Keratinocyte (primary cell): ENCODE measurements around the gene PLEKHD1. TPM values are rescaled to one million over a fixed set of nuclear protein-coding genes. Genes with fewer than 3 reads are reported as not detected.

Experiments used
- DNase-seq: peaks from one replicate; pipeline ENCODE4 v3.0.0-alpha.2; 2011; ENCODE audit warnings: low read depth, missing footprints, low spot score
- FAIRE-seq: peaks from 2 replicates; lab custom pipeline; 2011; peaks lifted over from hg19 to GRCh38; lab: Jason Lieb, UNC
- H2AFZ ChIP-seq: 2 replicates; pipeline ENCODE4 v1.6.0; 2012; ENCODE audit warnings: low read length, control low read depth, inconsistent platforms; ENCODE audit not compliant: control insufficient read depth
- H3K27ac ChIP-seq: 2 replicates; pipeline ENCODE4 v1.5.1; 2011; ENCODE audit warnings: low read length; ENCODE audit not compliant: control insufficient read depth, insufficient read depth
- H3K27me3 ChIP-seq: 3 replicates; pipeline ENCODE4 v1.6.0; 2011; ENCODE audit warnings: low read length; ENCODE audit not compliant: control insufficient read depth, insufficient read depth; ENCODE audit errors: extremely low read depth
- H3K36me3 ChIP-seq, 2 experiments: 2 replicates in 1 of 2; 3 replicates in 1 of 2; pipeline ENCODE4 v1.5.1; 2011; ENCODE audit warnings: low read length in 2 of 2, mild to moderate bottlenecking in 1 of 2; ENCODE audit not compliant: control insufficient read depth in 2 of 2, insufficient read depth in 2 of 2; ENCODE audit errors: extremely low read depth in 1 of 2
- H3K4me1 ChIP-seq: 3 replicates; pipeline ENCODE4 v1.5.1; 2011; ENCODE audit warnings: low read length; ENCODE audit not compliant: control insufficient read depth, insufficient read depth; ENCODE audit errors: extremely low read depth
- H3K4me2 ChIP-seq: 3 replicates; pipeline ENCODE4 v1.6.0; 2011; ENCODE audit warnings: low read depth, low read length; ENCODE audit not compliant: control insufficient read depth, insufficient read depth; ENCODE audit errors: extremely low read depth
- H3K4me3 ChIP-seq, 3 experiments: fragments of 200-600 bp in 1 of 3; sonication (generic) in 1 of 3; 2 replicates in 2 of 3; 3 replicates in 1 of 3; pipeline ENCODE4 v1.5.1; 2011 to 2016; ENCODE audit warnings: low read length in 3 of 3, mild to moderate bottlenecking in 3 of 3, control low read depth in 2 of 3, inconsistent platforms in 1 of 3, low read depth in 1 of 3, mixed read lengths in 1 of 3, mixed run types in 1 of 3, moderate library complexity in 1 of 3; ENCODE audit not compliant: control insufficient read depth in 2 of 3, insufficient read depth in 2 of 3; ENCODE audit errors: extremely low read depth in 1 of 3
- H3K79me2 ChIP-seq: 2 replicates; pipeline ENCODE4 v1.6.0; 2012; ENCODE audit warnings: low read length; ENCODE audit not compliant: control insufficient read depth, insufficient read depth
- H3K9ac ChIP-seq: 3 replicates; pipeline ENCODE4 v1.6.0; 2011; ENCODE audit warnings: low read length; ENCODE audit not compliant: control insufficient read depth, insufficient read depth; ENCODE audit errors: extremely low read depth
- H3K9me1 ChIP-seq: 3 replicates; pipeline ENCODE4 v1.6.0; 2011; ENCODE audit warnings: low read length; ENCODE audit not compliant: control insufficient read depth, insufficient read depth; ENCODE audit errors: extremely low read depth
- H3K9me3 ChIP-seq: 2 replicates; pipeline ENCODE4 v1.5.1; 2012; ENCODE audit warnings: low read depth, low read length; ENCODE audit not compliant: control insufficient read depth
- H4K20me1 ChIP-seq: 3 replicates; pipeline ENCODE4 v1.6.0; 2011; ENCODE audit warnings: low read length; ENCODE audit not compliant: control insufficient read depth, insufficient read depth; ENCODE audit errors: extremely low read depth
- EZH2 ChIP-seq: IDR thresholded peaks from one replicate; pipeline ENCODE4 v1.6.1; 2012; ENCODE audit warnings: inconsistent platforms, mild to moderate bottlenecking, low read length, moderate library complexity
- dilution Hi-C: fragments of 300-500 bp; cut with MboI; formaldehyde crosslinking; loops from one replicate; pipeline ENCODE4 v1.7.0; 2020; ENCODE audit warnings: low sequenced_read_pairs; ENCODE audit not compliant: extremely low pct_ligation_motif_present
- polyA plus RNA-seq, 5 experiments: library from polyadenylated mRNA; depleted of rRNA in 3 of 5; stranded (reverse) in 3 of 5; stranded (forward) in 1 of 5; unstranded in 1 of 5; fragments of >200 nt; gene quantifications; 1 replicate in 1 of 5; 2 replicates in 3 of 5; 3 replicates in 1 of 5; pipeline versions ENCODE4 v1.2.1 to v1.2.3, GENCODE V29; 2011 to 2012; ENCODE audit warnings: missing spikeins in 2 of 5, low read depth in 1 of 5, low replicate concordance in 1 of 5
- TF ChIP-seq, protein P1 (sequence below), 3 experiments: IDR thresholded peaks in 1 of 3; conservative IDR thresholded peaks in 1 of 3; optimal IDR thresholded peaks in 1 of 3; 2 replicates in 2 of 3; 3 replicates in 1 of 3; pipeline versions ENCODE3 to v1.5.1; 2011; ENCODE audit warnings: low read length in 3 of 3, mild to moderate bottlenecking in 3 of 3, moderate library complexity in 2 of 3, control low read depth in 1 of 3, inconsistent platforms in 1 of 3; ENCODE audit not compliant: insufficient read depth in 2 of 3; ENCODE audit errors: extremely low read depth in 1 of 3

PLEKHD1 gene
- polyA plus RNA-seq, 1 donor (not counting 4 experiments of a cell fraction or from before 2014, with no cell fraction given) = 0.01 TPM

DNA sequence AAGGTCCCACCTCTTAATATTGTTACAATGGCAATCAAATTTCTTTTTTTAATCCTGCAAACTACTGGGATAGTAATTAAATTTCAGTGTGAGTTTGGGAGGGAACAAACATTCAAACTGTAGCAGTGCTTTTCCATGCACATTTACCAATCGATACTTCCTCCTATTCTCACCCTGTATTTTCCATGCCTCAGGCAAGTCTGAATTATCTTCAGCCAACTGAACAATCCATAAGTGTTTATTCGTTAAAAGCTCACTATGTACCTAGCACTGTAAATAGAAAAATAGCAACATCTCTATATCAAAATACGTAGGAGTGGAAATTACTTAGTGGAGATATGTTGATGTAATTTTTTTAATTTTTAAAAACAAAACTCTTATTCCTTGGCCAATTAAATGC lies 46.6 kb downstream of the PLEKHD1 start:
- Histone ChIP-seq H3K36me3 (no peaks in the 10 kb centered on the region), H3K9me1 (no peaks in the 10 kb centered on the region), H3K27ac (no peak overlapping the region), H3K79me2 (no peaks in the 10 kb centered on the region), H3K4me1 (peaks cover 7% of the 10 kb centered on the region), H3K9me3 (no peaks in the 10 kb centered on the region), H3K4me3 (no peak overlapping the region), H3K4me2 (no peak overlapping the region), H4K20me1 (no peaks in the 10 kb centered on the region), H3K27me3 (peaks cover 8% of the 10 kb centered on the region), H2AFZ (no peak overlapping the region), H3K9ac (no peak overlapping the region)
- DNase-seq = no peak
- no peak for FAIRE-seq
- TF ChIP-seq, protein P1, sequence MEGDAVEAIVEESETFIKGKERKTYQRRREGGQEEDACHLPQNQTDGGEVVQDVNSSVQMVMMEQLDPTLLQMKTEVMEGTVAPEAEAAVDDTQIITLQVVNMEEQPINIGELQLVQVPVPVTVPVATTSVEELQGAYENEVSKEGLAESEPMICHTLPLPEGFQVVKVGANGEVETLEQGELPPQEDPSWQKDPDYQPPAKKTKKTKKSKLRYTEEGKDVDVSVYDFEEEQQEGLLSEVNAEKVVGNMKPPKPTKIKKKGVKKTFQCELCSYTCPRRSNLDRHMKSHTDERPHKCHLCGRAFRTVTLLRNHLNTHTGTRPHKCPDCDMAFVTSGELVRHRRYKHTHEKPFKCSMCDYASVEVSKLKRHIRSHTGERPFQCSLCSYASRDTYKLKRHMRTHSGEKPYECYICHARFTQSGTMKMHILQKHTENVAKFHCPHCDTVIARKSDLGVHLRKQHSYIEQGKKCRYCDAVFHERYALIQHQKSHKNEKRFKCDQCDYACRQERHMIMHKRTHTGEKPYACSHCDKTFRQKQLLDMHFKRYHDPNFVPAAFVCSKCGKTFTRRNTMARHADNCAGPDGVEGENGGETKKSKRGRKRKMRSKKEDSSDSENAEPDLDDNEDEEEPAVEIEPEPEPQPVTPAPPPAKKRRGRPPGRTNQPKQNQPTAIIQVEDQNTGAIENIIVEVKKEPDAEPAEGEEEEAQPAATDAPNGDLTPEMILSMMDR (optimal IDR thresholded peaks at IDR 0.05 in 1 of 3, IDR thresholded peaks at IDR 0.05 in 1 of 3, conservative IDR thresholded peaks at IDR 0.05 in 1 of 3; ENCODE audit: extremely low read depth in 1 of 3, insufficient read depth in 2 of 3, low read length in 3 of 3) = no peak
- no peak for TF ChIP-seq EZH2
- dilution Hi-C loops = no loop called here

DNA sequence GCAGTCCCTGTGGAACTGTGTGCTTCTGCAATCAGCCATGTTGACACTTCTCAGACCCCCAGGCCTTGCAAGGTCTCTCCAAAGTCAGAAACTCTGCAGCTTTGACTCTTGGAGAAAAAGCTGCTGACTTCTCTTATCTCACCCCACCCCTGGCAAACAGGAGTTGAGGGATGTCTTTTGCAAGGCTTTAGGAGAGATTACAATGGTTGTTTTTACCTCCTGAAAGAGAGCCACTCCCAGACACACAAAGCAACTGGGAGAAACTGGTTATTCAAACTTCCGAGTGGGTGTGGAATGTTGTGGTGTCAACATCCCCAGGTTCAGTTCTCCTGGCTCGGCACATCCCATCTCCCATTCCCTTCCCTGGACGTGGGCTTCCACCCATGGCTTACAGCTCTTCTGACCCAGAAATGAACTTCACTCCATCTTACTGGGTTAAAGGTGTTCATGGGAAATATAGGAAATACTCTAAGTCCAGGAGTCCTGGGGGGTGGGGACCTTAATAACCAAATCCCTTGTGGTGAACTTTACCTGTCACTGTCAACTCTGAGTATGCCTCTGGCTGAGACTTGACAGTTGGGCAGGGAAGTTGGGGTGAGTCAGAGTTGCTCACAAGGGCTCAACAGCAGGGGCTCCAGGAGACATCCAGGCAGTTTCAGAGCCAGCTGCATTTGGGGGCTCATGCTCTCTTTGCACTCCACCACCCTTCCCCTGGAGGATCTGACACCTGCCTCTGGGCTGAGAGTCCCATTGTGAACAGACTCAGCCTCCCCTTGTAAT lies 48.2 kb downstream of the PLEKHD1 start:
- no peaks in the 10 kb centered on the region for H3K9me3 ChIP-seq
- H3K79me2 ChIP-seq = no peaks in the 10 kb centered on the region
- dilution Hi-C loops = no loop called here
- H3K9ac ChIP-seq = no peak overlapping the region
- H3K4me3 ChIP-seq = no peak overlapping the region
- TF ChIP-seq, protein P1 (optimal IDR thresholded peaks at IDR 0.05 in 1 of 3, IDR thresholded peaks at IDR 0.05 in 1 of 3, conservative IDR thresholded peaks at IDR 0.05 in 1 of 3; ENCODE audit: extremely low read depth in 1 of 3, insufficient read depth in 2 of 3, low read length in 3 of 3) = no peak
- TF ChIP-seq EZH2 = no peak
- FAIRE-seq (no peak), DNase-seq (no peak)
- peaks cover 6% of the 10 kb centered on the region for H3K27me3 ChIP-seq
- no peaks in the 10 kb centered on the region for H3K9me1 ChIP-seq
- no peaks in the 10 kb centered on the region for H3K36me3 ChIP-seq
- H4K20me1 ChIP-seq = no peaks in the 10 kb centered on the region
- no peak overlapping the region for H2AFZ ChIP-seq
- H3K4me1 ChIP-seq = peaks cover 7% of the 10 kb centered on the region
- no peak overlapping the region for H3K4me2 ChIP-seq
- H3K27ac ChIP-seq = no peak overlapping the region
